NCI-H2227 treated with DMSO at 0.1 percent for 48 hours (cell line): ENCODE measurements around the gene CWH43.
"Not testable (repeated sequence)": the region's sequence is repeated elsewhere in the genome, so short reads cannot be mapped to it uniquely, and the experiment has no call there.

ENCODE experiments used
- DNase-seq: peaks from one replicate; lab custom pipeline; 2025; lab: John Stamatoyannopoulos, UW

CWH43 gene

GRCh38 chr4:48976041-48976440 lies 10.0 kb upstream of the CWH43 start:
- DNase-seq, result no peak

- DNase-seq, result no peak
Measured at GRCh38 chr4:48979914-48980579, 6.0 kb upstream of the CWH43 start.

- DNase-seq, result not testable (repeated sequence)
Measured at GRCh38 chr4:48984005-48984404, 2.1 kb upstream of the CWH43 start.

GRCh38 chr4:48985602-48985975 lies 486 bp upstream of the CWH43 start:
- DNase-seq, result no peak

- no peak for DNase-seq
Measured at GRCh38 chr4:48986654-48987164, 634 bp downstream of the CWH43 start.

GRCh38 chr4:48989461-48990203 lies 3.6 kb downstream of the CWH43 start:
- no peak for DNase-seq

GRCh38 chr4:48991357-48991756 lies 5.3 kb downstream of the CWH43 start:
- DNase-seq, result no peak

- no peak for DNase-seq
Measured at GRCh38 chr4:48997962-48998361, 11.9 kb downstream of the CWH43 start.

GRCh38 chr4:48998440-48998839 lies 12.4 kb downstream of the CWH43 start:
- DNase-seq, result no peak

- no peak for DNase-seq
Measured at GRCh38 chr4:49000806-49001205, 14.7 kb downstream of the CWH43 start.

GRCh38 chr4:49002931-49003330 lies 16.9 kb downstream of the CWH43 start:
- DNase-seq, result no peak

- DNase-seq, result no peak
Measured at GRCh38 chr4:49018718-49019295, 32.7 kb downstream of the CWH43 start.

- DNase-seq, result peak; percentile 12
Measured at GRCh38 chr4:49032440-49033161, 46.5 kb downstream of the CWH43 start.

- DNase-seq, result no peak
Measured at GRCh38 chr4:49036528-49036927, 50.5 kb downstream of the CWH43 start.

GRCh38 chr4:49044270-49044669 lies 58.2 kb downstream of the CWH43 start:
- DNase-seq, result no peak

- no peak for DNase-seq
Measured at GRCh38 chr4:49058306-49058705, 72.2 kb downstream of the CWH43 start.

GRCh38 chr4:49063670-49064069 lies 77.6 kb downstream of the CWH43 start:
- no peak for DNase-seq

GRCh38 chr4:49072196-49072595 lies 86.1 kb downstream of the CWH43 start:
- DNase-seq, result not testable (repeated sequence)

GRCh38 chr4:49091883-49092282 lies 105.8 kb downstream of the CWH43 start:
- not testable (repeated sequence) for DNase-seq

- DNase-seq, result not testable (repeated sequence)
Measured at GRCh38 chr4:49092608-49093135, 106.6 kb downstream of the CWH43 start.

GRCh38 chr4:49096215-49096614 lies 110.1 kb downstream of the CWH43 start:
- not testable (repeated sequence) for DNase-seq

GRCh38 chr4:49096627-49097026 lies 110.6 kb downstream of the CWH43 start:
- not testable (repeated sequence) for DNase-seq
